GM19397 (cell line): Measurements from ENCODE around the gene LRRC75A.

ENCODE experiments used
- ATAC-seq: cut with Tn5 transposase; IDR thresholded peaks from one replicate; pipeline ENCODE4 v1.9.1; 2021; ENCODE audit warnings: mild to moderate bottlenecking, moderate library complexity; ENCODE audit not compliant: unreplicated experiment

LRRC75A gene

GRCh38 chr17:16494059-16494458 is 2.1 kb upstream of the LRRC75A start:
- no peak for ATAC-seq

- ATAC-seq: no peak
Observed at GRCh38 chr17:16493531-16494046, 1.6 kb upstream of the LRRC75A start.

GRCh38 chr17:16492613-16493530 is 879 bp upstream of the LRRC75A start:
- no peak for ATAC-seq

GRCh38 chr17:16491131-16491702 is 776 bp downstream of the LRRC75A start:
- ATAC-seq: no peak

GRCh38 chr17:16489431-16489830 is 2.6 kb downstream of the LRRC75A start:
- ATAC-seq: no peak

GRCh38 chr17:16488968-16489337 is 3.0 kb downstream of the LRRC75A start:
- no peak for ATAC-seq

GRCh38 chr17:16488186-16488967 is 3.6 kb downstream of the LRRC75A start:
- no peak for ATAC-seq

- ATAC-seq: no peak
Observed at GRCh38 chr17:16486373-16487250, 5.4 kb downstream of the LRRC75A start.

- ATAC-seq: no peak
Observed at GRCh38 chr17:16484445-16485175, 7.4 kb downstream of the LRRC75A start.

- ATAC-seq: no peak
Observed at GRCh38 chr17:16483021-16483645, 8.9 kb downstream of the LRRC75A start.

- ATAC-seq: no peak
Observed at GRCh38 chr17:16482253-16482652, 9.7 kb downstream of the LRRC75A start.

GRCh38 chr17:16480995-16481394 is 11.0 kb downstream of the LRRC75A start:
- no peak for ATAC-seq

GRCh38 chr17:16479264-16479663 is 12.7 kb downstream of the LRRC75A start:
- ATAC-seq: no peak

- ATAC-seq: no peak
Observed at GRCh38 chr17:16478649-16479048, 13.3 kb downstream of the LRRC75A start.

- no peak for ATAC-seq
Observed at GRCh38 chr17:16477666-16478065, 14.3 kb downstream of the LRRC75A start.

GRCh38 chr17:16477255-16477654 is 14.7 kb downstream of the LRRC75A start:
- ATAC-seq: no peak

- ATAC-seq: no peak
Observed at GRCh38 chr17:16475179-16475704, 16.8 kb downstream of the LRRC75A start.

GRCh38 chr17:16474012-16474725 is 17.8 kb downstream of the LRRC75A start:
- no peak for ATAC-seq
